ENCODE data around the gene TRPV3.

Gene TRPV3

DNA sequence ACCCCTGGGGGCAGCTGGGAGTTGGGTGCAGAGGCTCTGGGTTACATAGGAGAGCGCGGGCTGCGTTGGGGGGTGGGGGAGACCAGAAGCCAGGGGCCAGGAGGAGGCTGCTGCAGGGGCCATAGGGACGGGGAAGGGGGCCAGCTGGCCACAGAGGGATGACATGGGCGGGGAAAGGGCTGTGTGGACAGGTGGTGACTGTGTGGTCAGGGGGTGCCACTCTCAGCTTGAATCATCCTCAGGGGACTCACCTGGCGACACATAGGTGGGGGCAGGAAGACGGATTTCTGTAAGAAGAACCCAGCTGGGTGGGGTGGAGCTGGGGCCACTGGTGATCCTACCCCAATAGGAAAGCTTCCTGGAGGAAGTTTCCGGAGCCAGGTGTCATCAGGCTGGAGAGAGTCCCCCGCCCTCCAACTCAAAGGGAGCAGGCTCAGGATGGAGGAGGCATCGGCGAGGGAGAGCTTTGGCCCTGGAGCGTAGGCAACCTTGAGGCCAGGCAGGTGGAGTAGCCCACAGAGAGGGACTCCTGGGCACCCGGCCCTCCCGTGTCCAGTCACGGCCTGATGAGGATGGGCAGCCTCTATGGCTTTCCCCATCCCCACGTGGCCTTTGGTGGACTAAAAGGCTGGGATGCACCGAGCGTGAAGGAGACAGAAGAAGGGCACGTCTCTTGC, 1.2 kb downstream of the TRPV3 start:
- POLR2A ChIA-PET (ENCODE audit: low non-redundant PET): interaction anchor here (0.6 kb wide), 1 partner anchor 151 kb away, joined by 4 read pairs; no protein-coding TSS in a partner anchor
- CTCF ChIA-PET: interaction anchor here (0.6 kb wide), 1 partner anchor 52 kb away, joined by 5 read pairs; no protein-coding TSS in a partner anchor
- TF ChIP-seq CTCF (conservative IDR thresholded peaks at IDR 0.05; ENCODE audit: low read depth): no peak
- no peak overlapping the region for H3K27ac ChIP-seq
- DNase-seq (ENCODE audit: low spot score): no peak

DNA sequence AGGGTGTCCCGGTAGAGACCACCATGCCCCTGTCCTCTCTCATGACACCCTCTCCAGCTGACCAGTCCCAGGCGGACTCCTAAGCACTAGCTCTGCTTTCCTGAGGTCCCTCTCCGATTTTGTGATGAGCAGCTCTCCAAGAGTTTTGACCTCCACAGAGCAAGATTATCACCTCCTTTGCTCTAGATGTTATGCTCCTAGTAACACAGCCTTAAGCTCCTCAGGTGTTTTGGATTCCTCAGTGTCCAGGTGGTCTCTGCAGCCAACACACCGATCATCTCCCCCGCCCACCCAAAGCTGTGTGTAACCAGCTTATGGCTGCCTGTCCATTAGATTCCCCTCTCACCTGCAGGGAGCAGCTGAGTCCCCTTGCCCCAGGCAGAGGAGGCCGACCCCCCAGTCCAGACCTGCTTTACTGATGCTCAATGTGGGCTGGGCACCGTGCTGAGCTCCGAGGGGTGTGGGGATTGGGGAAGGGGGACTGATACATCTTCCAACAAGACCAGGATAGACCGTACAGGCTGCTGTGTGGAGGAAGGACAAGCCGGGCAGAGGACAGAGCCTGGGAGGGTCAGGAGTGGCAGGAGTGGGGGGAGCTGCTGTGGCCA, 2.3 kb downstream of the TRPV3 start:
- no peak for DNase-seq (ENCODE audit: low spot score)
- ChIA-PET POLR2A (ENCODE audit: low non-redundant PET) (interaction anchor here (0.6 kb wide), 2 partner anchors 21 to 152 kb away, joined by 3 to 4 read pairs; no protein-coding TSS in a partner anchor), CTCF (no interaction called here)
- no peak for TF ChIP-seq CTCF (conservative IDR thresholded peaks at IDR 0.05; ENCODE audit: low read depth)
- no peak overlapping the region for H3K27ac ChIP-seq

DNA sequence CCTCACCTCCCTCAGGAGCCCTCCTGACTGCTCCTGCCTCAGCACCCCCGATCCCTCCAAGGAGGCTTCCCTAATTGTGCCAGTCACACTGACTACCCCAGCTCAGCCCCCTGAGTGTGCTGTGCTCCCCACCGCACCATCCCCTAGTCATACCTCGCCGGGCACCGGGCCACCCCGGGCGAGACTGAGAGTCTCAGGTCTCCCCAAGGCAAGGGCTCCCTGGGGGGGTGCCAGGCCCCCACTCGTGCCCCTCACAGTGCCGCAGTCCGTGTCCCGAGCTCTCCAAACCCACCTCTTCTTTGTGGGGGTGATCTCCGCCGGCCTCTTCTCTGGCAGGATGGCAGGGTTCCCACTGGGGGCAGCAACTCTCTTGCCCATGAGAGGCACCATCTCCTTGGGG, 3.2 kb downstream of the TRPV3 start:
- no peak for TF ChIP-seq CTCF (conservative IDR thresholded peaks at IDR 0.05; ENCODE audit: low read depth)
- no peak for DNase-seq (ENCODE audit: low spot score)
- ChIA-PET POLR2A (ENCODE audit: low non-redundant PET) (no interaction called here), CTCF (interaction anchor here (0.5 kb wide), 1 partner anchor 39 kb away, joined by 4 read pairs; no protein-coding TSS in a partner anchor)
- no peak overlapping the region for H3K27ac ChIP-seq

GRCh38 chr17:3553419-3554401, 3.9 kb downstream of the TRPV3 start:
- ChIA-PET POLR2A (ENCODE audit: low non-redundant PET) (no interaction called here), CTCF (interaction anchor here (0.6 kb wide), 1 partner anchor 18 kb away, joined by 3 read pairs; no protein-coding TSS in a partner anchor)
- no peak overlapping the region for H3K27ac ChIP-seq
- no peak for DNase-seq (ENCODE audit: low spot score)
- no peak for TF ChIP-seq CTCF (conservative IDR thresholded peaks at IDR 0.05; ENCODE audit: low read depth)

DNA sequence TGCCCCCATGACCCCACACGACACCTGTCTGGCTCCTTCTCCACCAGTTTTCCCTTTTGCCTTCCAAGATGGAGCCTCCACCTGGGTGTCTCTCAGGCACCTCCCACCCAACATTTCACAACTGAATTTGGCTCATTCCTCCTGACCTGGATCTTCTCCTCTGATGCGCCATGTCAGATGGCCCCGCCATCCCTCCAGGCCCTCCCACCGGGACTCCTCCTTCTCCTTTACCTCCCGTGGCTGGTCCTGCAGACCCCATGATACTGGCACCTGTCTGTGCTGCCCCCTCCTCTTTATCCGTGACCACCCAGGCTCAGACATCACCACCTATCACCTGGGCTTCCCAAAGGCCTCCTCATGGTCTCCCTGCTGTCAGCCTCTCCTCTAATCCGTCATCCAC, 4.7 kb downstream of the TRPV3 start:
- POLR2A ChIA-PET (ENCODE audit: low non-redundant PET): no interaction called here
- no peak for TF ChIP-seq CTCF (conservative IDR thresholded peaks at IDR 0.05; ENCODE audit: low read depth)
- DNase-seq (ENCODE audit: low spot score): no peak
- no peak overlapping the region for H3K27ac ChIP-seq
- CTCF ChIA-PET: no interaction called here

- ChIA-PET CTCF (no interaction called here), POLR2A (ENCODE audit: low non-redundant PET) (no interaction called here)
- no peak overlapping the region for H3K27ac ChIP-seq
- no peak for DNase-seq (ENCODE audit: low spot score)
- TF ChIP-seq CTCF (conservative IDR thresholded peaks at IDR 0.05; ENCODE audit: low read depth): no peak
These were observed 6.4 kb downstream of the TRPV3 start for GRCh38 chr17:3551189-3551588.
